NB4 (cell line): ENCODE data around the gene FLG2.

Source experiments
- DNase-seq: peaks from one replicate; pipeline ENCODE4 v3.0.0; 2010; ENCODE audit warnings: low read depth
- H3K4me3 ChIP-seq: one replicate; pipeline ENCODE4 v1.5.1; 2011; ENCODE audit warnings: mild to moderate bottlenecking, low read depth, low read length, moderate library complexity
- MAX ChIP-seq: IDR thresholded peaks from 2 replicates; pipeline ENCODE4 v1.6.1; 2011; ENCODE audit warnings: low read depth, low read length
- MYC ChIP-seq: IDR thresholded peaks from 2 replicates; pipeline ENCODE4 v1.6.1; 2011; ENCODE audit warnings: low read depth, low read length
- POLR2A ChIP-seq: IDR thresholded peaks from 2 replicates; pipeline ENCODE4 v1.6.1; 2011; ENCODE audit warnings: mild to moderate bottlenecking; ENCODE audit not compliant: insufficient read length; ENCODE audit errors: extremely low read depth
- TF ChIP-seq, protein P1 (sequence below): IDR thresholded peaks from one replicate; pipeline ENCODE4 v1.5.1; 2012; ENCODE audit warnings: low read depth, low read length

The FLG2 gene

DNA sequence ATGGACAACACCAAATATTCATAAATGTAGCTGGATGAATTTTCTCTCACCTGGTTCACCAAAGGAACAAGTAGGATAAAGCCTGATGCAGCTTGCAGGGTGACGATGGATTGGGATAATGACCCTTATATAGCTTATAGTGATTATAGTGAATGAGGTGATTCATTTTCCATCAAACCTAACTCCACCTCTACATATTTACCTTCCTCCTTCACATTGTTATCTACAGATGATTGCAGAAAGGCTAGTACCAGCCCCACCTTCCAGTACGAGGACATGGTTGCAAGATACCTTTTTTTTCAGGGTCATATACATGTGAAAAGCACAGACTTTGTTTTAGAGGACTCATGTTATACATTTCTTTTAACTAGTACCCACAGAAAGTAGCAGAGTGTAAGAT lies at the start of gene FLG2:
FLG2 (minus strand) TSS at position 101 of the 400 bp plus-strand sequence. CDS start 1,122 bp downstream, outside the sequence.
- DNase-seq = no peak
- no peak within 1 kb of the TSS for H3K4me3 ChIP-seq
- TF ChIP-seq, protein P1, sequence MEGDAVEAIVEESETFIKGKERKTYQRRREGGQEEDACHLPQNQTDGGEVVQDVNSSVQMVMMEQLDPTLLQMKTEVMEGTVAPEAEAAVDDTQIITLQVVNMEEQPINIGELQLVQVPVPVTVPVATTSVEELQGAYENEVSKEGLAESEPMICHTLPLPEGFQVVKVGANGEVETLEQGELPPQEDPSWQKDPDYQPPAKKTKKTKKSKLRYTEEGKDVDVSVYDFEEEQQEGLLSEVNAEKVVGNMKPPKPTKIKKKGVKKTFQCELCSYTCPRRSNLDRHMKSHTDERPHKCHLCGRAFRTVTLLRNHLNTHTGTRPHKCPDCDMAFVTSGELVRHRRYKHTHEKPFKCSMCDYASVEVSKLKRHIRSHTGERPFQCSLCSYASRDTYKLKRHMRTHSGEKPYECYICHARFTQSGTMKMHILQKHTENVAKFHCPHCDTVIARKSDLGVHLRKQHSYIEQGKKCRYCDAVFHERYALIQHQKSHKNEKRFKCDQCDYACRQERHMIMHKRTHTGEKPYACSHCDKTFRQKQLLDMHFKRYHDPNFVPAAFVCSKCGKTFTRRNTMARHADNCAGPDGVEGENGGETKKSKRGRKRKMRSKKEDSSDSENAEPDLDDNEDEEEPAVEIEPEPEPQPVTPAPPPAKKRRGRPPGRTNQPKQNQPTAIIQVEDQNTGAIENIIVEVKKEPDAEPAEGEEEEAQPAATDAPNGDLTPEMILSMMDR = no peak

DNA sequence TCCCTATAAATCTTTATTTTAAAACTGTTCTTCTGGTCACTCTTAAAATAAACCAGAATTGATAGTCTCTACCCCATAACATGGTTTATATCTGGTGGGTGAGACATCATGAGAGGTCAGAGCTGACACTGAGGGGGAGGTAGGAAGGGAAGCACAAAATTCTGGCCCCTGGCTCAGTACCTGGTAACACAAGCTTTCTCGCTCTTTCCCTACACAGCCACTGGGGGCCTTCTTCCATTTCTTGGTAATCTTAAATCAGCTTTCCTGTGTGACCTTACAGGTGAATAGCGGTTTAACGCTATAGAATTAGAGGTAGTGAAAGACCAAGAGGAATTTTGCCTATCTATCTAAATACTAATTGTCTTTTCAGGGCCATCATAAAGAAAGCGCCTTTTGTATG lies 48.9 kb upstream of the FLG2 start:
- no peak for TF ChIP-seq POLR2A
- TF ChIP-seq MYC = no peak
- TF ChIP-seq MAX = no peak
- TF ChIP-seq, protein P1 = no peak
- no peak overlapping the region for H3K4me3 ChIP-seq
- DNase-seq = no peak

GRCh38 chr1:152398812-152399698 lies 39.2 kb upstream of the FLG2 start:
- no peak overlapping the region for H3K4me3 ChIP-seq
- peak; percentile 9 for DNase-seq
- TF ChIP-seq MAX = no peak
- no peak for TF ChIP-seq POLR2A
- TF ChIP-seq, protein P1 = peak; percentile 14

GRCh38 chr1:152397474-152397873 lies 37.7 kb upstream of the FLG2 start:
- DNase-seq = no peak
- H3K4me3 ChIP-seq = no peak overlapping the region
- no peak for TF ChIP-seq MYC
- TF ChIP-seq, protein P1 = no peak
- TF ChIP-seq MAX = no peak
- no peak for TF ChIP-seq POLR2A

DNA sequence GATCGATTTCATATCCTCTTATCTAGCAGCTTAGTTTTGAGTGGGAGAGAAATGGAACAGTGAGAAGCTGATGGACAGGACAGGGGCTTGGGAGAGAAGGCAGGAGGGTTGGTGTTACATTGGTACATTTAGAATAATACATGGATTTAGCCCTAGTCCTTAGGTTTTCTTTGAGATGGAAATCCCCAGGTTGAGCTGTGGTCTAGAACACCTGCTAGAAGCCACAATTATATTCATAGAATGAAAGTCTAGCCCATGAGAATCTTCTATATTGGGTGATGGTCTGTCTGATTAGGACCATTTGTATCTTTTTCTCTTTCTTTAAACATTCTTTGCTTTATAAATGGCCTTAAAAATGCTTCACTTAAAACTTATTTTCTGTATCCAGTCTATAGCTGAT lies 34.3 kb upstream of the FLG2 start:
- DNase-seq = no peak

More for the DNA sequence above, 34.3 kb upstream of the FLG2 start:
- no peak for TF ChIP-seq POLR2A
- no peak for TF ChIP-seq MAX
- TF ChIP-seq, protein P1 = no peak
- no peak for TF ChIP-seq MYC
- H3K4me3 ChIP-seq = no peak overlapping the region
